Activated naive CD8-positive, alpha-beta T cell treated with anti-CD3 and anti-CD28 coated beads, Interleukin-2, amount 50 U/mL, for 16 hours (primary cell): ENCODE data around the gene CLN5.
"Not testable (repeated sequence)": the region's sequence is repeated elsewhere in the genome, so short reads cannot be mapped to it uniquely, and the experiment has no call there.

Source experiments
- DNase-seq: peaks from one replicate; pipeline ENCODE4 v3.0.0-alpha.2; 2020; ENCODE audit warnings: low read depth, low spot score

Gene CLN5

GRCh38 chr13:76975863-76976262 lies 16.0 kb upstream of the CLN5 start:
- DNase-seq: no peak

- no peak for DNase-seq
These were observed 15.4 kb upstream of the CLN5 start for GRCh38 chr13:76976490-76976889.

- DNase-seq: no peak
These were observed 15.0 kb upstream of the CLN5 start for GRCh38 chr13:76976929-76977328.

GRCh38 chr13:76980075-76980718 lies 11.7 kb upstream of the CLN5 start:
- DNase-seq: peak; percentile 76

GRCh38 chr13:76982061-76982460 lies 9.8 kb upstream of the CLN5 start:
- DNase-seq: no peak

GRCh38 chr13:76983676-76984075 lies 8.2 kb upstream of the CLN5 start:
- no peak for DNase-seq

- DNase-seq: no peak
These were observed 467 bp upstream of the CLN5 start for GRCh38 chr13:76991432-76991795.

GRCh38 chr13:76992548-76993001 lies 694 bp downstream of the CLN5 start:
- no peak for DNase-seq

GRCh38 chr13:76993021-76993420 lies 1.1 kb downstream of the CLN5 start:
- no peak for DNase-seq

GRCh38 chr13:76993473-76993872 lies 1.6 kb downstream of the CLN5 start:
- DNase-seq: no peak

GRCh38 chr13:76994281-76994680 lies 2.4 kb downstream of the CLN5 start:
- no peak for DNase-seq

- DNase-seq: no peak
These were observed 8.6 kb downstream of the CLN5 start for GRCh38 chr13:77000475-77000874.

GRCh38 chr13:77001540-77001939 lies 9.7 kb downstream of the CLN5 start:
- no peak for DNase-seq

- no peak for DNase-seq
These were observed 10.2 kb downstream of the CLN5 start for GRCh38 chr13:77001963-77002587.

GRCh38 chr13:77002590-77003190 lies 10.8 kb downstream of the CLN5 start:
- DNase-seq: no peak

GRCh38 chr13:77008337-77008736 lies 16.5 kb downstream of the CLN5 start:
- not testable (repeated sequence) for DNase-seq

- no peak for DNase-seq
These were observed 17.1 kb downstream of the CLN5 start for GRCh38 chr13:77009011-77009410.

GRCh38 chr13:77009719-77010118 lies 17.8 kb downstream of the CLN5 start:
- DNase-seq: not testable (repeated sequence)

GRCh38 chr13:77013853-77014542 lies 22.1 kb downstream of the CLN5 start:
- DNase-seq: no peak

GRCh38 chr13:77014906-77015685 lies 23.2 kb downstream of the CLN5 start:
- DNase-seq: no peak

GRCh38 chr13:77016251-77016812 lies 24.5 kb downstream of the CLN5 start:
- no peak for DNase-seq
